Endothelial cell of coronary artery (primary cell): ENCODE data around the gene EOLA2. TPM values are rescaled to one million over a fixed set of nuclear protein-coding genes. Genes with fewer than 3 reads are reported as not detected.

ENCODE experiments used
- total RNA-seq: library from RNA; depleted of rRNA; stranded (reverse); fragments of >200 nt; gene quantifications from 2 replicates; pipeline ENCODE4 v1.2.3, GENCODE V29; 2014

EOLA2 gene
- 18.5 and 22.8 TPM in 2 replicates for total RNA-seq

DNA sequence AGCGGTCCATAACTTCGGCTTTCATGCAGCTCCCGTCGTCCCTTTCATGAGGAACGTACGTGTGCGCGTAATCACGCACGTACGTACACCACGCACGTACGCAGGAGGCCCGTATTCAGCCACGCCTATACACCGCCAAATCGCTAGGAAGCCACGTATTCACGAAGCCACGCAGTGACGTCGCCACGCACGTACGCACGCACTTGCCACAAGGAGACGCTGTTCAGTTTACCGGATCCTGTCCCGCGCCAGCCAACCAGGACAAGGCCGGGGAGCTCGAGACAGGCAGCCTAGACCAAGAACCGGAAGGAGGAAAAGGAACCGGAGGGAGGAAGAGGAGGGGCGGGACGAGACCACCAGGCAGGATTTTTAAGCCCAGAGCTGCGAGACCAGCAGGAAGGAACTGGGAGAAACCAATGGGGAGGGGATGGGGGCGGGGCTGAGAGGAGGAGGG, at the start of gene EOLA2:
Gene EOLA2 (minus strand): TSS at position 65 of the 454 bp plus-strand sequence. CDS start 4,617 bp downstream, outside the sequence.

DNA sequence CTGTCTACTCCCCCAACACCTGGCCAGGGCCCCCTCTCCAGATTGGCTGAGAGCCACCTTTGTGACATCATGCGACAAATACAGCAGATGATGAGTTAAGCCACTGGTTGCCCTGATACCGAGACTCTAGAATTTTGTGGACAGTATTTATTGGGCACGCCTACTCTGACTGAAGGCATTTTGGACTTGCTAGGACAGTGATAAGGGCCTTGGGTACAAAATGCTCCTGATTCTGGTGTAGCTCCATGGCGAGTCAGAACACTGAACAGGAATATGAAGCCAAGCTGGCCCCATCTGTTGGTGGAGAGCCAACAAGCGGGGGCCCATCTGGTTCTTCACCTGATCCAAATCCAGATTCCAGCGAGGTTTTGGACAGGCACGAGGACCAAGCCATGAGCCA, 8.9 kb downstream of the EOLA2 start, which contains the start of gene HSFX4:
Gene HSFX4 (plus strand): TSS at position 174 of the 400 bp plus-strand sequence. CDS start 72 bp downstream, at position 246.

Other genes with a start within 250 kb of the EOLA2 start
- not detected in 2 replicates for gene MAGEA11, start 226.4 kb downstream of the EOLA2 start, total RNA-seq
- 0.28 and 0.36 TPM in 2 replicates for gene HSFX1, start 164.4 kb downstream of the EOLA2 start, total RNA-seq
- not detected in 2 replicates for gene MAGEA9, start 156.6 kb downstream of the EOLA2 start, total RNA-seq
- not detected in 2 replicates for gene MAGEA8, start 57.3 kb downstream of the EOLA2 start, total RNA-seq
- gene HSFX4, start 8.9 kb downstream of the EOLA2 start, total RNA-seq = not detected in 2 replicates